ENCODE data around the gene GLUD1.
"Not testable (repeated sequence)": the region's sequence is repeated elsewhere in the genome, so short reads cannot be mapped to it uniquely, and the experiment has no call there.

GLUD1 gene

GRCh38 chr10:87038786-87039185, 55.9 kb downstream of the GLUD1 start:
- no peak for DNase-seq

- no peak for DNase-seq
Observed at GRCh38 chr10:87038286-87038717, 56.3 kb downstream of the GLUD1 start.

GRCh38 chr10:87036623-87037022, 58.0 kb downstream of the GLUD1 start:
- DNase-seq, result no peak

- DNase-seq, result no peak
Observed at GRCh38 chr10:87030912-87031635, 63.6 kb downstream of the GLUD1 start.

GRCh38 chr10:87030419-87030818, 64.2 kb downstream of the GLUD1 start:
- DNase-seq, result not testable (repeated sequence)

- DNase-seq, result not testable (repeated sequence)
Observed at GRCh38 chr10:87026747-87027508, 67.7 kb downstream of the GLUD1 start.

- not testable (repeated sequence) for DNase-seq
Observed at GRCh38 chr10:87025285-87025958, 69.2 kb downstream of the GLUD1 start.

GRCh38 chr10:87020056-87020455, 74.6 kb downstream of the GLUD1 start, which contains the start of gene FAM25A:
FAM25A (plus strand) TSS chr10:87020294; CDS start chr10:87020325, 31 bp downstream.
- DNase-seq, result not testable (repeated sequence)

GRCh38 chr10:87019504-87019903, 75.1 kb downstream of the GLUD1 start:
- DNase-seq, result not testable (repeated sequence)

- not testable (repeated sequence) for DNase-seq
Observed at GRCh38 chr10:87019066-87019465, 75.6 kb downstream of the GLUD1 start.

GRCh38 chr10:87018127-87018526, 76.5 kb downstream of the GLUD1 start:
- not testable (repeated sequence) for DNase-seq

GRCh38 chr10:87014986-87015716, 79.5 kb downstream of the GLUD1 start:
- not testable (repeated sequence) for DNase-seq

GRCh38 chr10:87013528-87013927, 81.1 kb downstream of the GLUD1 start:
- DNase-seq, result not testable (repeated sequence)

GRCh38 chr10:87009134-87009696, 85.4 kb downstream of the GLUD1 start:
- DNase-seq, result not testable (repeated sequence)

- not testable (repeated sequence) for DNase-seq
Observed at GRCh38 chr10:87008303-87008702, 86.3 kb downstream of the GLUD1 start.

- DNase-seq, result not testable (repeated sequence)
Observed at GRCh38 chr10:87007674-87008073, 87.0 kb downstream of the GLUD1 start.

- DNase-seq, result not testable (repeated sequence)
Observed at GRCh38 chr10:87007124-87007523, 87.5 kb downstream of the GLUD1 start.

GRCh38 chr10:87000491-87000890, 94.2 kb downstream of the GLUD1 start:
- no peak for DNase-seq

All from NCI-H1092 (cell line).